A673 (cell line): ENCODE measurements around the gene MCM10. TPM values are rescaled to one million over a fixed set of nuclear protein-coding genes. Genes with fewer than 3 reads are reported as not detected.

ENCODE experiments used
- BruUV-seq: library from RNA; stranded (reverse); fragments of 400-500 nt; replicated peaks from 2 replicates; lab custom pipeline; 2021; lab: Mats Ljungman, UMichigan
- CTCF ChIA-PET: fragments of 300-600 bp; sonication (Branson Sonifier 250); formaldehyde crosslinking; loops from one replicate; lab custom pipeline; 2022; ENCODE audit warnings: antibody characterized with exemption; lab: Charles Lee
- POLR2A ChIA-PET: fragments of 300-600 bp; sonication (Branson Sonifier 250); formaldehyde crosslinking; loops from one replicate; lab custom pipeline; 2022; ENCODE audit warnings: antibody characterized with exemption; ENCODE audit not compliant: low non-redundant PET; lab: Charles Lee
- DNase-seq: peaks from one replicate; pipeline ENCODE4 v3.0.0-alpha.2; 2015; ENCODE audit warnings: low spot score
- H3K27ac ChIP-seq: fragments of 200-600 bp; sonication (generic); 2 replicates; pipeline ENCODE4 v1.5.1; 2016; ENCODE audit warnings: mixed run types, low read depth, mild to moderate bottlenecking, mixed read lengths, antibody characterized with exemption, low read length; ENCODE audit not compliant: poor library complexity, severe bottlenecking
- H3K27me3 ChIP-seq: fragments of 200-600 bp; sonication (generic); replicated peaks from 2 replicates; pipeline ENCODE4 v1.6.1; 2017; ENCODE audit warnings: mixed run types, low read depth, mild to moderate bottlenecking, mixed read lengths, antibody characterized with exemption, low read length; ENCODE audit not compliant: insufficient read depth, poor library complexity
- H3K36me3 ChIP-seq: fragments of 200-600 bp; sonication (generic); 2 replicates; pipeline ENCODE4 v1.6.1; 2016; ENCODE audit warnings: mixed run types, mild to moderate bottlenecking, mixed read lengths, antibody characterized with exemption, low read length; ENCODE audit not compliant: insufficient read depth, poor library complexity, severe bottlenecking
- H3K4me1 ChIP-seq: fragments of 200-600 bp; sonication (generic); 2 replicates; pipeline ENCODE4 v1.6.1; 2017; ENCODE audit warnings: mixed run types, mild to moderate bottlenecking, mixed read lengths, antibody characterized with exemption, low read length; ENCODE audit not compliant: insufficient read depth, poor library complexity, severe bottlenecking
- H3K4me3 ChIP-seq: fragments of 200-600 bp; sonication (generic); 2 replicates; pipeline ENCODE4 v1.5.1; 2016; ENCODE audit warnings: low read depth, mixed run types, mild to moderate bottlenecking, mixed read lengths, low read length; ENCODE audit not compliant: poor library complexity, severe bottlenecking
- H3K9me3 ChIP-seq: fragments of 200-600 bp; sonication (generic); 2 replicates; pipeline ENCODE4 v1.6.1; 2016; ENCODE audit warnings: mixed run types, low read depth, mild to moderate bottlenecking, mixed read lengths, antibody characterized with exemption, low read length; ENCODE audit not compliant: poor library complexity, severe bottlenecking
- CTCF ChIP-seq: fragments of 300-800, 200-600 bp; sonication (generic); conservative IDR thresholded peaks from 2 replicates; pipeline ENCODE4 v1.5.1; 2017; ENCODE audit warnings: low read depth, mild to moderate bottlenecking, antibody characterized with exemption, low read length, moderate library complexity, mixed read lengths
- EZH2 ChIP-seq: fragments of 200-600 bp; sonication (generic); IDR thresholded peaks from 2 replicates; pipeline ENCODE4 v1.6.1; 2017; ENCODE audit warnings: borderline replicate concordance, low read depth, mild to moderate bottlenecking, mixed read lengths, antibody characterized with exemption, low read length; ENCODE audit not compliant: poor library complexity, severe bottlenecking
- intact Hi-C: fragments of 100-400 bp; cut with micrococcal nuclease; formaldehyde crosslinking; loops from one replicate; pipeline ENCODE4 v1.10.0; 2022; ENCODE audit not compliant: unreplicated experiment
- total RNA-seq: library from RNA; stranded (reverse); gene quantifications from 2 replicates; pipeline ENCODE4 v1.2.3, GENCODE V29; 2021

Gene MCM10
- total RNA-seq, 1 experiment from 2014 or later: 97.5 TPM

- CTCF ChIA-PET: no interaction called here
Measured at GRCh38 chr10:13158401-13158800, 3.0 kb upstream of the MCM10 start.

GRCh38 chr10:13161857-13162271 is 506 bp downstream of the MCM10 start:
- Histone ChIP-seq H3K4me1 (peaks cover 5% of the 10 kb centered on the region), H3K27ac (peak overlapping the region; percentile 81), H3K36me3 (peaks cover 24% of the 10 kb centered on the region), H3K9me3 (no peaks in the 10 kb centered on the region), H3K4me3 (peak overlapping the region; percentile 59), H3K27me3 (no peaks in the 10 kb centered on the region)
- TSS peak; percentile 57 for BruUV-seq
- DNase-seq: peak; percentile 22
- intact Hi-C loops: loop anchor here (1.0 to 5.0 kb wide), 2 partner anchors 65 to 140 kb away; no protein-coding TSS in a partner anchor
- POLR2A ChIA-PET: no interaction called here
- CTCF ChIA-PET: interaction anchor here (1.8 kb wide), 1 partner anchor 140 kb away, joined by 11 read pairs; no protein-coding TSS in a partner anchor
- TF ChIP-seq EZH2 (no peak), CTCF (no peak)

More at GRCh38 chr10:13158401-13158800, 3.0 kb upstream of the MCM10 start:
- H3K36me3 ChIP-seq: no peaks in the 10 kb centered on the region
- no peak for DNase-seq
- no peak overlapping the region for H3K4me3 ChIP-seq
- TF ChIP-seq CTCF: no peak
- no peak for TF ChIP-seq EZH2
- no peaks in the 10 kb centered on the region for H3K27me3 ChIP-seq
- no peak overlapping the region for H3K27ac ChIP-seq
- no TSS peak for BruUV-seq
- POLR2A ChIA-PET: no interaction called here
- H3K9me3 ChIP-seq: no peaks in the 10 kb centered on the region
- H3K4me1 ChIP-seq: peaks cover 5% of the 10 kb centered on the region
- intact Hi-C loops: no loop called here

GRCh38 chr10:13163859-13164258 is 2.5 kb downstream of the MCM10 start:
- DNase-seq: no peak
- intact Hi-C loops: loop anchor here (5.0 kb wide), 1 partner anchor 67 kb away; no protein-coding TSS in a partner anchor
- no peaks in the 10 kb centered on the region for H3K27me3 ChIP-seq
- H3K4me1 ChIP-seq: peaks cover 5% of the 10 kb centered on the region
- TF ChIP-seq EZH2 (no peak), CTCF (no peak)
- ChIA-PET CTCF (no interaction called here), POLR2A (no interaction called here)
- H3K27ac ChIP-seq: no peak overlapping the region
- H3K4me3 ChIP-seq: no peak overlapping the region
- no peaks in the 10 kb centered on the region for H3K9me3 ChIP-seq
- H3K36me3 ChIP-seq: peaks cover 24% of the 10 kb centered on the region
- BruUV-seq: no TSS peak
